GM21367 (cell line): ENCODE results near the gene CCIN.

ENCODE experiments used
- ATAC-seq: cut with Tn5 transposase; IDR thresholded peaks from one replicate; pipeline ENCODE4 v1.9.1; 2021; ENCODE audit not compliant: unreplicated experiment

Gene CCIN

GRCh38 chr9:36188212-36188611 lies 19.0 kb downstream of the CCIN start:
- no peak for ATAC-seq

GRCh38 chr9:36189976-36190375 lies 20.8 kb downstream of the CCIN start:
- no peak for ATAC-seq

- peak; percentile 95 for ATAC-seq
Observed at GRCh38 chr9:36190388-36191289, 21.5 kb downstream of the CCIN start, which contains the start of gene CLTA. Gene CLTA, plus strand, starts transcription at chr9:36190921. Its CDS starts 136 bp downstream, at chr9:36191057.

- peak; percentile 10 for ATAC-seq
Observed at GRCh38 chr9:36191290-36191645, 22.1 kb downstream of the CCIN start.

GRCh38 chr9:36191686-36192085 lies 22.5 kb downstream of the CCIN start:
- ATAC-seq, result no peak

- no peak for ATAC-seq
Observed at GRCh38 chr9:36192196-36192595, 23.0 kb downstream of the CCIN start.

- ATAC-seq, result no peak
Observed at GRCh38 chr9:36193023-36193422, 23.8 kb downstream of the CCIN start.

GRCh38 chr9:36194326-36195000 lies 25.3 kb downstream of the CCIN start:
- no peak for ATAC-seq

- no peak for ATAC-seq
Observed at GRCh38 chr9:36204906-36205547, 35.8 kb downstream of the CCIN start.

GRCh38 chr9:36207016-36207415 lies 37.8 kb downstream of the CCIN start:
- no peak for ATAC-seq

GRCh38 chr9:36207546-36208012 lies 38.4 kb downstream of the CCIN start:
- ATAC-seq, result no peak

- ATAC-seq, result no peak
Observed at GRCh38 chr9:36208521-36209253, 39.5 kb downstream of the CCIN start.

GRCh38 chr9:36210722-36211121 lies 41.5 kb downstream of the CCIN start:
- ATAC-seq, result no peak

- no peak for ATAC-seq
Observed at GRCh38 chr9:36211510-36211909, 42.3 kb downstream of the CCIN start.

- no peak for ATAC-seq
Observed at GRCh38 chr9:36213387-36213786, 44.2 kb downstream of the CCIN start.

GRCh38 chr9:36213989-36214388 lies 44.8 kb downstream of the CCIN start:
- no peak for ATAC-seq

GRCh38 chr9:36214571-36214970 lies 45.4 kb downstream of the CCIN start:
- no peak for ATAC-seq

- no peak for ATAC-seq
Observed at GRCh38 chr9:36217256-36217968, 48.2 kb downstream of the CCIN start.

GRCh38 chr9:36218011-36218410 lies 48.8 kb downstream of the CCIN start:
- no peak for ATAC-seq

GRCh38 chr9:36218411-36218901 lies 49.3 kb downstream of the CCIN start:
- ATAC-seq, result no peak
